Measurements from ENCODE around the gene TMEM135.

TMEM135 gene

DNA sequence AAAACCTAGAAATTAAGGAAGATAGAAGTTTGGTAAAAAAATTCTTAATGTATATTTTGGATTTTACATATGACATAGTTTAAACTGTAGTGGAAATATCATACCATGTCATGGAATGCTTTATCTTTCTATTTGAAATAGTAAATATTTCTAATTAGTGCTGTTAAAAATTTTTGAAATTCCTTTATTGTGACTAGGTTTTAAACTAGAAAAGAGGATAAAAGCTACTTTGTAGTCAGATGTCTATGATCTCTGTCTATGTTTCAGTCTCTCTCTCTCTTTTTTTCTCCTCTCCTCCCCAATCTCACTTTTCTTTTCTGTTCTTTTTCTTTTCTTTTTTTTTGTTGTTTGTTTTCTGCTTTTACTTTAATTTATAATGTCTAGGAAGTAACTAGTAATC is 226.2 kb downstream of the TMEM135 start:
- TF ChIP-seq SIN3A (IDR thresholded peaks at IDR 0.05; ENCODE audit: borderline replicate concordance, insufficient read depth, low read length) (no peak), TAF1 (IDR thresholded peaks at IDR 0.05; ENCODE audit: borderline replicate concordance, insufficient read depth, low read length) (no peak), FOXP2 (optimal IDR thresholded peaks at IDR 0.05; ENCODE audit: borderline replicate concordance, extremely low read depth, extremely low read length, insufficient read depth) (no peak)

DNA sequence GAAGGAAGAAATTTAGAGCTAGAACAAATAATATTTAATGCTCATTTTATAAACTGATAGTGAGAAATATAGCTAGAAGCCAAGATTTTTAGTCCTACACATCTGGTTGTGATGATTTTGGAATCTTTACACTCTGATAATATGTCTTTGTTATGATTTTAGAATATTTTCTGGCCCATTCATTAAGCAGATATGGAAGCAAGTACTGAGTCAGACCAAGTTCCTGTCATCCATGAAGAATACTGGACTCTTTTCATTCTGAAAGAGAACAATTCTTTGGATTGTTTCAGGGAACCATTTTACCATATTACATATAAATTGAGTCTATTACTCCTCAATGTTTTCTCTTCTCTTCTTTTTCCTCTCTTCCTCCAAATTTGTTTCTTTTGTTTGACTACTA is 227.4 kb downstream of the TMEM135 start:
- TF ChIP-seq REST (IDR thresholded peaks at IDR 0.05; ENCODE audit: insufficient read depth in 1 of 2, low read depth in 2 of 2, low read length in 2 of 2), result no peak
- TF ChIP-seq SIN3A (IDR thresholded peaks at IDR 0.05; ENCODE audit: borderline replicate concordance, insufficient read depth, low read length), result no peak
- TF ChIP-seq FOXP2 (optimal IDR thresholded peaks at IDR 0.05; ENCODE audit: borderline replicate concordance, extremely low read depth, extremely low read length, insufficient read depth), result no peak
- TF ChIP-seq TAF1 (IDR thresholded peaks at IDR 0.05; ENCODE audit: borderline replicate concordance, insufficient read depth, low read length), result no peak
- TF ChIP-seq POLR2AphosphoS5 (IDR thresholded peaks at IDR 0.05; ENCODE audit: low read depth, low read length), result no peak

- TF ChIP-seq POLR2AphosphoS5 (IDR thresholded peaks at IDR 0.05; ENCODE audit: low read depth, low read length), result no peak
Observed at GRCh38 chr11:87265979-87266378, 228.2 kb downstream of the TMEM135 start.

DNA sequence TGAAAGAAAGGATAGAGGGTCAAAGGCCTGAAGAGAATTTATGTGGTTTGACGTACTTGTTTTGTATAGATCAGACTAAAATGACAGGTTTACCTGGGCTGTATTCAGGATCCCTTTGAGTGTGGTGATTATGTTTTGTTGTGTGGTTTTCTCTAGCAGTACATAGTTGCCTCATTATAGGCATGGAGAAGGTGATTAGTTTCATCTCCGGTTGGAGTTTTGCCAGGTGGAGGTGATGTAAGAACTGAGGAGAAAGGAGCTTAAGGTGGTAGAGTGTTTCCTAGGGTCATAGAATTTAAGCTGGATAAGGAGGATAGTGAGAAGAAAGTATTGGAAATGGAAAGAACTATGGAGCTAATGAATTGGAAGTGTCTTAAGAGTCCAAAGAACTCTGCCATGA is 229.0 kb downstream of the TMEM135 start:
- no peak for TF ChIP-seq REST (IDR thresholded peaks at IDR 0.05; ENCODE audit: insufficient read depth in 1 of 2, low read depth in 2 of 2, low read length in 2 of 2)
- TF ChIP-seq TAF1 (IDR thresholded peaks at IDR 0.05; ENCODE audit: borderline replicate concordance, insufficient read depth, low read length), result no peak
- TF ChIP-seq POLR2AphosphoS5 (IDR thresholded peaks at IDR 0.05; ENCODE audit: low read depth, low read length), result no peak
- TF ChIP-seq SIN3A (IDR thresholded peaks at IDR 0.05; ENCODE audit: borderline replicate concordance, insufficient read depth, low read length), result no peak
- TF ChIP-seq FOXP2 (optimal IDR thresholded peaks at IDR 0.05; ENCODE audit: borderline replicate concordance, extremely low read depth, extremely low read length, insufficient read depth), result no peak

- TF ChIP-seq REST (IDR thresholded peaks at IDR 0.05; ENCODE audit: insufficient read depth in 1 of 2, low read depth in 2 of 2, low read length in 2 of 2) (no peak), SIN3A (IDR thresholded peaks at IDR 0.05; ENCODE audit: borderline replicate concordance, insufficient read depth, low read length) (no peak), POLR2AphosphoS5 (IDR thresholded peaks at IDR 0.05; ENCODE audit: low read depth, low read length) (no peak), TAF1 (IDR thresholded peaks at IDR 0.05; ENCODE audit: borderline replicate concordance, insufficient read depth, low read length) (no peak), FOXP2 (optimal IDR thresholded peaks at IDR 0.05; ENCODE audit: borderline replicate concordance, extremely low read depth, extremely low read length, insufficient read depth) (no peak)
Observed at GRCh38 chr11:87275176-87275575, 237.4 kb downstream of the TMEM135 start.

DNA sequence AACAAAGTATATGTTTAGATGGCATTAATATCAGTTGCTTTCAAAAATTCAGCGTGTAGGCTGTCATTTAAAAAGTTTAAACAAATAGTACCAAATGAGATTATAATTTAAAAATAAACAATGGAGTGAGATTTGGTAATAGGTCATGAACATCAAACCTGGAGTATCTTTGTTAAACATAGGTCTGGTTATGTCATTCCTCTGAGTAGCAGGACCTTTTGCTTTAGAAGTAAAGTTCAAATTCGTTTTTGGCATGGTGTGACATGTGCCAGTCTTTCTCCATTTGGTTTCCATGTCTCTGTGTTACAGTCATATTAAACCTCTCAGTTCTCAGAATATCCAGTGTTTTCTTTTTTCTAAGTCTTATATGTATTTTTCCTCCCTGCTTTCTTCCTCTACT is 242.4 kb downstream of the TMEM135 start:
- TF ChIP-seq TAF1 (IDR thresholded peaks at IDR 0.05; ENCODE audit: borderline replicate concordance, insufficient read depth, low read length) (no peak), POLR2AphosphoS5 (IDR thresholded peaks at IDR 0.05; ENCODE audit: low read depth, low read length) (no peak), REST (IDR thresholded peaks at IDR 0.05; ENCODE audit: insufficient read depth in 1 of 2, low read depth in 2 of 2, low read length in 2 of 2) (no peak), SIN3A (IDR thresholded peaks at IDR 0.05; ENCODE audit: borderline replicate concordance, insufficient read depth, low read length) (no peak), FOXP2 (optimal IDR thresholded peaks at IDR 0.05; ENCODE audit: borderline replicate concordance, extremely low read depth, extremely low read length, insufficient read depth) (no peak)

All from PFSK-1 (cell line).